Measurements from ENCODE around the gene FAM168B.
A peak's percentile ranks its signal among the peaks of the same experiment; 100 is the strongest.

The FAM168B gene, protein sequence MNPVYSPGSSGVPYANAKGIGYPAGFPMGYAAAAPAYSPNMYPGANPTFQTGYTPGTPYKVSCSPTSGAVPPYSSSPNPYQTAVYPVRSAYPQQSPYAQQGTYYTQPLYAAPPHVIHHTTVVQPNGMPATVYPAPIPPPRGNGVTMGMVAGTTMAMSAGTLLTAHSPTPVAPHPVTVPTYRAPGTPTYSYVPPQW
- 104 to 140 (median 105) reads per million in 3 donors for total RNA-seq

- no peaks in the 10 kb centered on the region for H3K36me3 ChIP-seq (ENCODE audit: control insufficient read depth, insufficient read depth, low read length)
- H3K27me3 ChIP-seq (replicated peaks; ENCODE audit: control insufficient read depth, insufficient read depth, low read length, poor library complexity, severe bottlenecking): no peaks in the 10 kb centered on the region
- H3K4me3 ChIP-seq (ENCODE audit: insufficient read depth, low read depth, low read length, poor library complexity, severe bottlenecking): peak within 1 kb of the TSS; percentile 93
- no peaks in the 10 kb centered on the region for H3K4me1 ChIP-seq (ENCODE audit: control insufficient read depth, insufficient read depth, low read length, poor library complexity, severe bottlenecking)
- no peaks in the 10 kb centered on the region for H3K9me3 ChIP-seq (ENCODE audit: control insufficient read depth, low read length)
- DNase-seq: peak; percentile 74 to 79 (median 78)
- H3K27ac ChIP-seq (ENCODE audit: insufficient read depth, low read length, poor library complexity, severe bottlenecking): peak within 1 kb of the TSS; percentile 96
Observed at GRCh38 chr2:131093006-131093695, at the start of gene FAM168B. Gene FAM168B (minus strand): TSS chr2:131093460. CDS start chr2:131082646, 10,814 bp downstream.

DNA sequence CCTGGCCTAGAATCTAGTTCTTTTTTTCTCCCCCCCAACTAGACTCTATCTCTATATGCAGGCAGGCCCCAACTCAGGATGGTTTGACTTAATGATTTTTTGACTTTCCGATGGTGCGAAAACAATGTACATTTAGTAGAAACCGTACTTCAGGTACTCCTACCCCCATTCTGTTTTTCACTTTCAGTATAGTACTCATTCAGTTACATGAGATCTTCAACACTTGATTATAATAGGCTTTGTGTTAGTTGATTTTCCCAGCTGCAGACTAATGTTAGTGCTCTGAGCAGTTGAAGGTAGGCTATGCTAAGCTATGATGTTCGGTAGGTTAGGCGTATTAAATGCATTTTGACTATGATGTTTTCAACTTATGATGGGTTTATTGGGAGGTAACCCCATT lies 49.6 kb upstream of the FAM168B start:
- Histone ChIP-seq H3K4me3 (ENCODE audit: insufficient read depth, low read depth, low read length, poor library complexity, severe bottlenecking) (no peak overlapping the region), H3K36me3 (ENCODE audit: control insufficient read depth, insufficient read depth, low read length) (peaks cover 69% of the 10 kb centered on the region), H3K9me3 (ENCODE audit: control insufficient read depth, low read length) (no peaks in the 10 kb centered on the region), H3K27ac (ENCODE audit: insufficient read depth, low read length, poor library complexity, severe bottlenecking) (no peak overlapping the region), H3K27me3 (replicated peaks; ENCODE audit: control insufficient read depth, insufficient read depth, low read length, poor library complexity, severe bottlenecking) (no peaks in the 10 kb centered on the region), H3K4me1 (ENCODE audit: control insufficient read depth, insufficient read depth, low read length, poor library complexity, severe bottlenecking) (no peaks in the 10 kb centered on the region)
- no peak for DNase-seq

DNA sequence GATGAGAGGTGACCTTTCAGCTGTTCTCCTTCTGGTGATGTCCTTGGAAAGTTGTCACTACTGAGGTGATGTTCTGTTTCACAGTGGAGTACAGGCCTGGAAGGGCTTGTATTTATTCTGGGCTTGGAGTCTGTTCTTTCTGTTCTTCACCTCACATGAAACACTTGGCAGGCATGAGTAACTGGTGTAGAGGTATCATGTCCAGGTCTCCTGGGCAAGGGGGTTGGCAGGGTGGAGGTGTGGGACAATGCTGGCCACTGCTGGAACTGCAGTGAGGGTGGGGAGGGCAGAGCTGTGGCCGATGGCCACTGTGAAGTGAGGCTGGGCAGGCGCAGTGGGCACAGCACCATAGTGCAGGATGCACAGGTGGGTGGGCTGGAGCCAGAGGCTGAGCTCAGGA lies 47.3 kb upstream of the FAM168B start:
- Histone ChIP-seq H3K27me3 (replicated peaks; ENCODE audit: control insufficient read depth, insufficient read depth, low read length, poor library complexity, severe bottlenecking) (no peaks in the 10 kb centered on the region), H3K9me3 (ENCODE audit: control insufficient read depth, low read length) (no peaks in the 10 kb centered on the region), H3K36me3 (ENCODE audit: control insufficient read depth, insufficient read depth, low read length) (peaks cover 61% of the 10 kb centered on the region), H3K4me3 (ENCODE audit: insufficient read depth, low read depth, low read length, poor library complexity, severe bottlenecking) (no peak overlapping the region), H3K27ac (ENCODE audit: insufficient read depth, low read length, poor library complexity, severe bottlenecking) (no peak overlapping the region), H3K4me1 (ENCODE audit: control insufficient read depth, insufficient read depth, low read length, poor library complexity, severe bottlenecking) (no peaks in the 10 kb centered on the region)
- DNase-seq: no peak

DNA sequence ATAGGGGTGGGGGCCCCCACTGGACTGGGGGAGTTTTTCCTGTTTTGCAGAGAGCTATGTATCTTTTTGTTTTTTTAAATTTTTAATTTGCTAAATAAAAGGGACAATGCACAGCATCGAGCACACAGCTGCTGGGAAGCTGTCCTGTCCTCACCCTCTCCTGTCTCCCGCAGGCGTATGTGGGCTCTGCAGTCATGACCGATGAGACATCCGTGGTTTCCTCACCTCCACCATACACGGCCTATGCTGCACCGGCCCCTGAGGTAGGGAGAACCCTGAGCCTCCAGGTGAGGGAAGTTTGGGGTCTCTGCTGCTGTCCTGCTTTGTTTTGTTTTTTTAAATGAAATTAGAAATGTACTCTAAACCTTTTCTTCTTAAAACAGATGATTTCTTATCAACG lies 39.5 kb upstream of the FAM168B start:
- Histone ChIP-seq H3K27me3 (replicated peaks; ENCODE audit: control insufficient read depth, insufficient read depth, low read length, poor library complexity, severe bottlenecking) (no peaks in the 10 kb centered on the region), H3K36me3 (ENCODE audit: control insufficient read depth, insufficient read depth, low read length) (peaks cover 47% of the 10 kb centered on the region)
- DNase-seq: no peak

GRCh38 chr2:131130298-131130596 lies 37.0 kb upstream of the FAM168B start:
- no peak for DNase-seq
- no peaks in the 10 kb centered on the region for H3K9me3 ChIP-seq (ENCODE audit: control insufficient read depth, low read length)
- H3K36me3 ChIP-seq (ENCODE audit: control insufficient read depth, insufficient read depth, low read length): peaks cover 64% of the 10 kb centered on the region
- H3K4me3 ChIP-seq (ENCODE audit: insufficient read depth, low read depth, low read length, poor library complexity, severe bottlenecking): no peak overlapping the region
- H3K27me3 ChIP-seq (replicated peaks; ENCODE audit: control insufficient read depth, insufficient read depth, low read length, poor library complexity, severe bottlenecking): no peaks in the 10 kb centered on the region
- H3K4me1 ChIP-seq (ENCODE audit: control insufficient read depth, insufficient read depth, low read length, poor library complexity, severe bottlenecking): no peaks in the 10 kb centered on the region
- H3K27ac ChIP-seq (ENCODE audit: insufficient read depth, low read length, poor library complexity, severe bottlenecking): no peak overlapping the region

More for the DNA sequence above, 39.5 kb upstream of the FAM168B start:
- Histone ChIP-seq H3K4me3 (ENCODE audit: insufficient read depth, low read depth, low read length, poor library complexity, severe bottlenecking) (no peak overlapping the region), H3K4me1 (ENCODE audit: control insufficient read depth, insufficient read depth, low read length, poor library complexity, severe bottlenecking) (no peaks in the 10 kb centered on the region), H3K27ac (ENCODE audit: insufficient read depth, low read length, poor library complexity, severe bottlenecking) (no peak overlapping the region), H3K9me3 (ENCODE audit: control insufficient read depth, low read length) (no peaks in the 10 kb centered on the region)

- DNase-seq: no peak
- no peak overlapping the region for H3K27ac ChIP-seq (ENCODE audit: insufficient read depth, low read length, poor library complexity, severe bottlenecking)
- peaks cover 65% of the 10 kb centered on the region for H3K36me3 ChIP-seq (ENCODE audit: control insufficient read depth, insufficient read depth, low read length)
- no peaks in the 10 kb centered on the region for H3K4me1 ChIP-seq (ENCODE audit: control insufficient read depth, insufficient read depth, low read length, poor library complexity, severe bottlenecking)
- H3K27me3 ChIP-seq (replicated peaks; ENCODE audit: control insufficient read depth, insufficient read depth, low read length, poor library complexity, severe bottlenecking): no peaks in the 10 kb centered on the region
- H3K9me3 ChIP-seq (ENCODE audit: control insufficient read depth, low read length): no peaks in the 10 kb centered on the region
- no peak overlapping the region for H3K4me3 ChIP-seq (ENCODE audit: insufficient read depth, low read depth, low read length, poor library complexity, severe bottlenecking)
Observed at GRCh38 chr2:131127981-131128380, 34.7 kb upstream of the FAM168B start.

- no peaks in the 10 kb centered on the region for H3K27me3 ChIP-seq (replicated peaks; ENCODE audit: control insufficient read depth, insufficient read depth, low read length, poor library complexity, severe bottlenecking)
- no peak for DNase-seq
- H3K4me3 ChIP-seq (ENCODE audit: insufficient read depth, low read depth, low read length, poor library complexity, severe bottlenecking): no peak overlapping the region
- H3K9me3 ChIP-seq (ENCODE audit: control insufficient read depth, low read length): no peaks in the 10 kb centered on the region
- H3K27ac ChIP-seq (ENCODE audit: insufficient read depth, low read length, poor library complexity, severe bottlenecking): no peak overlapping the region
- no peaks in the 10 kb centered on the region for H3K4me1 ChIP-seq (ENCODE audit: control insufficient read depth, insufficient read depth, low read length, poor library complexity, severe bottlenecking)
- H3K36me3 ChIP-seq (ENCODE audit: control insufficient read depth, insufficient read depth, low read length): peaks cover 63% of the 10 kb centered on the region
Observed at GRCh38 chr2:131127076-131127475, 33.8 kb upstream of the FAM168B start.

- Histone ChIP-seq H3K27me3 (replicated peaks; ENCODE audit: control insufficient read depth, insufficient read depth, low read length, poor library complexity, severe bottlenecking) (no peaks in the 10 kb centered on the region), H3K27ac (ENCODE audit: insufficient read depth, low read length, poor library complexity, severe bottlenecking) (no peak overlapping the region), H3K4me1 (ENCODE audit: control insufficient read depth, insufficient read depth, low read length, poor library complexity, severe bottlenecking) (no peaks in the 10 kb centered on the region), H3K4me3 (ENCODE audit: insufficient read depth, low read depth, low read length, poor library complexity, severe bottlenecking) (no peak overlapping the region), H3K9me3 (ENCODE audit: control insufficient read depth, low read length) (no peaks in the 10 kb centered on the region), H3K36me3 (ENCODE audit: control insufficient read depth, insufficient read depth, low read length) (peaks cover 63% of the 10 kb centered on the region)
- no peak for DNase-seq
Observed at GRCh38 chr2:131126436-131126835, 33.2 kb upstream of the FAM168B start.

DNA sequence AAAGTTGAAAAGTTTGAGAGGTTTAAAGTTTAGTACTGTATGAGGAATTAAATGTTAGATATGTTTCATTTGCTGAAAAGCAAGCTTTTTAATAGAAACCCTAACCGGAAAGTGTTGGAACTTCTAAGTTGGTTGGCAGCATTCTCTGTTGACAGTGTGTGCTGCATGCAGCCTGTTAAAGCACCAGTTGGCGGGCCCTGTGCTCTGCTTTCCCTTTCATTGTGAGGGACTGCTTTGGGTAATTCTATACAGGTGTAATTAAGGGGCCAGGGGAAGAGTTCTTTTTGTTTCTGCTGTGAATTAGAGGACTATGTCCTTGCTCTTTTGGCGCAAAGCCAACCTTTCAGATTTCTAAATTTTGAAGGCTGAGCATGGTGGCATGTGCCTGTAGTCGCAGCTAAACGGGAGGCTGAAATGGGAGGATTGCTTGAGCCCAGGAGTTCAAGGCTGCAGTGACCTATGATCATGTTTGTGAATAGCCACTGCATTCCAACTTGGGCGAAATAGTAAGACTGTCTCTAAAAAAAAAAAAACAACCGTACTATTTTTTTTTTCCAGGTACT lies 32.0 kb upstream of the FAM168B start:
- Histone ChIP-seq H3K4me1 (ENCODE audit: control insufficient read depth, insufficient read depth, low read length, poor library complexity, severe bottlenecking) (peaks cover 3% of the 10 kb centered on the region), H3K27me3 (replicated peaks; ENCODE audit: control insufficient read depth, insufficient read depth, low read length, poor library complexity, severe bottlenecking) (no peaks in the 10 kb centered on the region), H3K27ac (ENCODE audit: insufficient read depth, low read length, poor library complexity, severe bottlenecking) (no peak overlapping the region), H3K4me3 (ENCODE audit: insufficient read depth, low read depth, low read length, poor library complexity, severe bottlenecking) (no peak overlapping the region), H3K9me3 (ENCODE audit: control insufficient read depth, low read length) (no peaks in the 10 kb centered on the region), H3K36me3 (ENCODE audit: control insufficient read depth, insufficient read depth, low read length) (peaks cover 56% of the 10 kb centered on the region)
- no peak for DNase-seq

DNA sequence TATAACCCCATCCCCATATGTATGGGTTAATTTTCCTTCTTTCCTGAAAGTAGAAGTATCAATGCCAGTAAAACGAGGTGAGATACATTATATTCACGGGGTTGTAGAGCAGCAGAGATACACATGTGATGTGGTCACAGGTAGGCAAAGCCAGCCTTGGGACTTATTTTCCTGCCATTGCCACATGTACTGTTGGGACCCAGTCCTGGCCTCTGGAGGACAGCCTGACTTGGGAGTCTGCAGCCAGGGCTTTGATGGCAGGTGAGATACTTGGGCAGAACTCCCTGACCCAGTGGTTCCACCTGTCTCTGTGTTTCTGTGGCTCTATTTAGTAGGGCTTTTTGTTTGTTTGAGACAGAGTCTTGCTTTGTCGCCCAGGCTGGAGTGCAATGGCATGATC lies 29.9 kb upstream of the FAM168B start:
- H3K9me3 ChIP-seq (ENCODE audit: control insufficient read depth, low read length): no peaks in the 10 kb centered on the region
- H3K27me3 ChIP-seq (replicated peaks; ENCODE audit: control insufficient read depth, insufficient read depth, low read length, poor library complexity, severe bottlenecking): no peaks in the 10 kb centered on the region
- H3K36me3 ChIP-seq (ENCODE audit: control insufficient read depth, insufficient read depth, low read length): peaks cover 43% of the 10 kb centered on the region
- no peak for DNase-seq
- H3K4me1 ChIP-seq (ENCODE audit: control insufficient read depth, insufficient read depth, low read length, poor library complexity, severe bottlenecking): peaks cover 3% of the 10 kb centered on the region
- H3K4me3 ChIP-seq (ENCODE audit: insufficient read depth, low read depth, low read length, poor library complexity, severe bottlenecking): no peak overlapping the region
- no peak overlapping the region for H3K27ac ChIP-seq (ENCODE audit: insufficient read depth, low read length, poor library complexity, severe bottlenecking)

All from effector memory CD4-positive, alpha-beta T cell (primary cell).